Testis (tissue), 2 donors: ENCODE data around the gene CFAP157.

Source experiments
- POLR2A ChIP-seq: fragments of 450-650 bp; IDR thresholded peaks from one replicate; pipeline ENCODE4 v1.6.1; 2017; ENCODE audit warnings: antibody characterized with exemption, mild to moderate bottlenecking, moderate library complexity
- TF ChIP-seq, protein P1 (sequence below), 3 experiments: fragments of 450-650 bp in 2 of 3; fragments of 200-600 bp in 1 of 3; sonication (generic) in 1 of 3; IDR thresholded peaks; one replicate each; pipeline ENCODE4 v1.5.1; 2016 to 2019; ENCODE audit warnings: antibody characterized with exemption in 3 of 3, mild to moderate bottlenecking in 2 of 3, moderate library complexity in 1 of 3

DNA sequence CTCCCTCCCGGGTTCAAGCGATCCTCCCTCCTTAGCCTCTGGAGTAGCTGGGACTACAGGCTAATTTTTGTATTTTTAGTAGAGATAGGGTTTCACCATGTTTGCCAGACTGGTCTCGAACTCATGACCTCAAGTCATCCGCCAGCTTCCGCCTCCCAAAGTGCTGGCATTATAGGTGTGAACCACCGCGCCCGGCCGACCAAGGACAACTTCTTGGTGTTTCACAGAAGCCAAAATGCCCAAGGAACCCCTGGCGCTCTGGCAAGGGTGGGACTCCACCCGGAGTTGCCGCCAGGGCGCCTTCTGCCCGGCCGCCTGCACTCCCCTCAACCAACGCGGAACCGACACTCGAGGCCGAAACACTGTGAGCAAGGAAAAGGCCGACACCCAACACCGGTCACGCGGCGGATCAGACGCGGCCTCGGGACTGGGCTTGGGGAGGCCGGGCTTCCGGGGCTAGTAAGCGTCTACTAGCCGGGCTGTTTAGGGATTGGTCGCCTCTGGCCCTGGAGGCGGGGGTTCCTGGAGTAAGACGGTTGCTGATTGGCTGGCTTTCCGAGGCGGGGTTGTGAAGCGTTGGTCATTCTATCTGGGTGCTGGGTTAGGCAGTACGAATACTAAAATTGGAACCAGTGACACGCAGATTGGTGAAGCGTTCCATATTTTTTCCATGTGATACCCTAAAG lies 7.7 kb upstream of the CFAP157 start:
- TF ChIP-seq, protein P1, sequence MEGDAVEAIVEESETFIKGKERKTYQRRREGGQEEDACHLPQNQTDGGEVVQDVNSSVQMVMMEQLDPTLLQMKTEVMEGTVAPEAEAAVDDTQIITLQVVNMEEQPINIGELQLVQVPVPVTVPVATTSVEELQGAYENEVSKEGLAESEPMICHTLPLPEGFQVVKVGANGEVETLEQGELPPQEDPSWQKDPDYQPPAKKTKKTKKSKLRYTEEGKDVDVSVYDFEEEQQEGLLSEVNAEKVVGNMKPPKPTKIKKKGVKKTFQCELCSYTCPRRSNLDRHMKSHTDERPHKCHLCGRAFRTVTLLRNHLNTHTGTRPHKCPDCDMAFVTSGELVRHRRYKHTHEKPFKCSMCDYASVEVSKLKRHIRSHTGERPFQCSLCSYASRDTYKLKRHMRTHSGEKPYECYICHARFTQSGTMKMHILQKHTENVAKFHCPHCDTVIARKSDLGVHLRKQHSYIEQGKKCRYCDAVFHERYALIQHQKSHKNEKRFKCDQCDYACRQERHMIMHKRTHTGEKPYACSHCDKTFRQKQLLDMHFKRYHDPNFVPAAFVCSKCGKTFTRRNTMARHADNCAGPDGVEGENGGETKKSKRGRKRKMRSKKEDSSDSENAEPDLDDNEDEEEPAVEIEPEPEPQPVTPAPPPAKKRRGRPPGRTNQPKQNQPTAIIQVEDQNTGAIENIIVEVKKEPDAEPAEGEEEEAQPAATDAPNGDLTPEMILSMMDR (IDR thresholded peaks at IDR 0.05), result peak in 2 of 3 experiments; percentile 26 to 30
- no peak for TF ChIP-seq POLR2A
